OCI-LY7 (cell line): ENCODE results near the gene CCDC117. TPM values are rescaled to one million over a fixed set of nuclear protein-coding genes. Genes with fewer than 3 reads are reported as not detected.
"Not testable (repeated sequence)": the region's sequence is repeated elsewhere in the genome, so short reads cannot be mapped to it uniquely, and the experiment has no call there.

Source experiments
- BruUV-seq: library from RNA; stranded (reverse); fragments of 400-500 nt; replicated peaks from 2 replicates; lab custom pipeline; 2021; lab: Mats Ljungman, UMichigan
- CTCF ChIA-PET: fragments of 300-600 bp; sonication (Branson Sonifier 250); formaldehyde crosslinking; loops from one replicate; lab custom pipeline; 2022; ENCODE audit warnings: antibody characterized with exemption; ENCODE audit not compliant: unreplicated experiment; lab: Charles Lee
- POLR2A ChIA-PET: fragments of 300-600 bp; sonication (Branson Sonifier 250); formaldehyde crosslinking; loops from one replicate; lab custom pipeline; 2022; ENCODE audit warnings: antibody characterized with exemption; lab: Charles Lee
- DNase-seq: peaks from one replicate; pipeline ENCODE4 v3.0.0-alpha.2; 2015; ENCODE audit warnings: low spot score
- H2AFZ ChIP-seq: fragments of 200-600 bp; sonication (generic), shearing (Covaris generic); 2 replicates; pipeline ENCODE4 v1.6.1; 2014; ENCODE audit warnings: mild to moderate bottlenecking, antibody characterized with exemption, low read length, moderate library complexity
- H3K27ac ChIP-seq: fragments of 200-600 bp; sonication (generic); 2 replicates; pipeline ENCODE4 v1.5.1; 2014; ENCODE audit warnings: mixed run types, low read depth, mild to moderate bottlenecking, moderate library complexity, low read length, inconsistent platforms; ENCODE audit not compliant: poor library complexity, severe bottlenecking
- H3K36me3 ChIP-seq: fragments of 200-600 bp; sonication (generic); 2 replicates; pipeline ENCODE4 v1.6.1; 2014; ENCODE audit warnings: mild to moderate bottlenecking, antibody characterized with exemption, low read length, moderate library complexity, mixed read lengths; ENCODE audit not compliant: insufficient read depth
- H3K4me1 ChIP-seq: fragments of 200-600 bp; sonication (generic); 2 replicates; pipeline ENCODE4 v1.5.1; 2014; ENCODE audit warnings: mild to moderate bottlenecking, low read length; ENCODE audit not compliant: insufficient read depth, poor library complexity, severe bottlenecking
- H3K4me2 ChIP-seq: fragments of 200-600 bp; sonication (generic); 2 replicates; pipeline ENCODE4 v1.6.1; 2014; ENCODE audit warnings: mild to moderate bottlenecking, low read length
- H3K4me3 ChIP-seq: fragments of 200-600 bp; sonication (generic); 2 replicates; pipeline ENCODE4 v1.5.1; 2014; ENCODE audit warnings: mild to moderate bottlenecking, low read depth, low read length; ENCODE audit not compliant: poor library complexity, severe bottlenecking
- H3K79me2 ChIP-seq: fragments of 200-600 bp; sonication (generic); 2 replicates; pipeline ENCODE4 v1.6.1; 2016; ENCODE audit warnings: low read depth, mild to moderate bottlenecking, low read length, moderate library complexity, mixed read lengths; ENCODE audit not compliant: insufficient read depth
- H3K9me2 ChIP-seq: fragments of 200-600 bp; sonication (generic); 2 replicates; pipeline ENCODE4 v1.6.1; 2016; ENCODE audit warnings: mild to moderate bottlenecking, low read length, mixed read lengths; ENCODE audit not compliant: insufficient read depth
- H3K9me3 ChIP-seq: fragments of 200-600 bp; sonication (generic); 2 replicates; pipeline ENCODE4 v1.6.1; 2014; ENCODE audit warnings: mild to moderate bottlenecking, mixed run types, low read length, mixed read lengths
- H4K20me1 ChIP-seq: fragments of 200-600 bp; sonication (generic); 2 replicates; pipeline ENCODE4 v1.6.1; 2014; ENCODE audit warnings: mild to moderate bottlenecking, antibody characterized with exemption, low read length, moderate library complexity, mixed read lengths; ENCODE audit not compliant: insufficient read depth
- EZH2phosphoT487 ChIP-seq: fragments of 200-600 bp; sonication (generic); IDR thresholded peaks from 2 replicates; pipeline ENCODE4 v1.6.1; 2018; ENCODE audit warnings: low read depth, borderline replicate concordance, mild to moderate bottlenecking, mixed run types, antibody characterized with exemption, low read length, moderate library complexity, mixed read lengths
- intact Hi-C: fragments of 100-400 bp; cut with micrococcal nuclease; formaldehyde crosslinking; loops from one replicate; pipeline ENCODE4 v1.10.0; 2022; ENCODE audit not compliant: unreplicated experiment
- total RNA-seq, 2 experiments: library from RNA; depleted of rRNA in 1 of 2; stranded (reverse); fragments of >200 nt in 1 of 2; shearing (Covaris generic) in 1 of 2; gene quantifications; 2 replicates each; pipeline ENCODE4 v1.2.3, GENCODE V29; 2014 to 2022
- TF ChIP-seq, protein P1 (sequence below): fragments of 200-600 bp; sonication (generic); conservative IDR thresholded peaks from 2 replicates; pipeline ENCODE4 v1.5.1; 2014; ENCODE audit warnings: mild to moderate bottlenecking, antibody characterized with exemption, low read length, moderate library complexity, mixed read lengths

The CCDC117 gene
- total RNA-seq, 2 experiments from 2014 or later = 21.4 to 34.1 TPM

DNA sequence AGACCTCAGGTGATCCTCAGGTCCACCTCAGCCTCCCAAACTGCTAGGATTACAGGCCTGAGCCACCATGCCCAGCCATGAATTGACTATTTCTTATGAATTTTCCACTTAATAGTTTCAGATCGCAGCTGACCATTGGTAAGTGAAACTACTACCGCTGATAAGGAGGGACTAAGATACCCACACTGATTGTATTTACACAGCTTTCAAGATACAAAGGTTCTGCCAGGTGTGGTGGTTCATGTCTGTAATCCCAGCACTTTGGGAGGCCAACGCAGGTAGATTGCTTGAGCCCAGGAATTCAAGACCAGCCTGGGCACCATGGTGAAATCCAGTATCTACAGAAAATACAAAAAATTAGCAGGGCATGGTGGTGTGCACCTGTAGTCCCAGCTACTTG, 34.8 kb upstream of the CCDC117 start:
- no peak for DNase-seq
- BruUV-seq = no TSS peak
- Histone ChIP-seq H3K9me2 (no peaks in the 10 kb centered on the region), H3K4me2 (no peak overlapping the region), H3K27ac (no peak overlapping the region), H3K4me3 (no peak overlapping the region), H4K20me1 (peaks cover 4% of the 10 kb centered on the region), H2AFZ (no peak overlapping the region), H3K79me2 (peaks cover 68% of the 10 kb centered on the region), H3K9me3 (no peaks in the 10 kb centered on the region), H3K4me1 (peaks cover 12% of the 10 kb centered on the region), H3K36me3 (peaks cover 45% of the 10 kb centered on the region)
- POLR2A ChIA-PET = no interaction called here
- intact Hi-C loops = no loop called here
- CTCF ChIA-PET = no interaction called here
- TF ChIP-seq EZH2phosphoT487 = no peak
- TF ChIP-seq, protein P1, sequence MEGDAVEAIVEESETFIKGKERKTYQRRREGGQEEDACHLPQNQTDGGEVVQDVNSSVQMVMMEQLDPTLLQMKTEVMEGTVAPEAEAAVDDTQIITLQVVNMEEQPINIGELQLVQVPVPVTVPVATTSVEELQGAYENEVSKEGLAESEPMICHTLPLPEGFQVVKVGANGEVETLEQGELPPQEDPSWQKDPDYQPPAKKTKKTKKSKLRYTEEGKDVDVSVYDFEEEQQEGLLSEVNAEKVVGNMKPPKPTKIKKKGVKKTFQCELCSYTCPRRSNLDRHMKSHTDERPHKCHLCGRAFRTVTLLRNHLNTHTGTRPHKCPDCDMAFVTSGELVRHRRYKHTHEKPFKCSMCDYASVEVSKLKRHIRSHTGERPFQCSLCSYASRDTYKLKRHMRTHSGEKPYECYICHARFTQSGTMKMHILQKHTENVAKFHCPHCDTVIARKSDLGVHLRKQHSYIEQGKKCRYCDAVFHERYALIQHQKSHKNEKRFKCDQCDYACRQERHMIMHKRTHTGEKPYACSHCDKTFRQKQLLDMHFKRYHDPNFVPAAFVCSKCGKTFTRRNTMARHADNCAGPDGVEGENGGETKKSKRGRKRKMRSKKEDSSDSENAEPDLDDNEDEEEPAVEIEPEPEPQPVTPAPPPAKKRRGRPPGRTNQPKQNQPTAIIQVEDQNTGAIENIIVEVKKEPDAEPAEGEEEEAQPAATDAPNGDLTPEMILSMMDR = no peak

DNA sequence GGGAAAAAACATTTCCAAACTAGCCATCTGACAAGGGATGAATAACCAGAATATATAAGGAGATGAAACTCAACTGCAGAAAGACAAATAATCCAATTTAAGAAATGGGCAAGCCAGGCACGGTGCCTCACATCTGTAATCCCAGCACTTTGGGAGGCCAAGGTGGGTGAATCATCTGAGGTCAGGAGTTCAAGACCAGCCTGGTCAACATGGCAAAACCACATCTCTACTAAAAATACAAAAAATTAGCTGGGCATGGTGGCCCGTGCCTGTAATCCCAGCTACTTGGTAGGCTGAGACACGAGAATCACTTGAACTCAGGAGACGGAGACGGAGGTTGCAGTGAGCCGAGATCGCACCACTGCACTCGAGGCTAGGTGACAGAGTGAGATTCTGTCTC, 33.6 kb upstream of the CCDC117 start:
- CTCF ChIA-PET, DNase-seq, H3K9me2 ChIP-seq, intact Hi-C loops, POLR2A ChIA-PET, H3K9me3 ChIP-seq, BruUV-seq, H2AFZ ChIP-seq, H3K4me2 ChIP-seq, H3K4me3 ChIP-seq, H4K20me1 ChIP-seq, H3K27ac ChIP-seq: not testable (repeated sequence)
- Histone ChIP-seq H3K4me1 (peaks cover 21% of the 10 kb centered on the region), H3K36me3 (peaks cover 37% of the 10 kb centered on the region), H3K79me2 (peaks cover 76% of the 10 kb centered on the region)

GRCh38 chr22:28741200-28741784, 31.2 kb upstream of the CCDC117 start:
- peak overlapping the region; percentile 78 for H3K4me3 ChIP-seq
- ChIA-PET POLR2A (interaction anchor here (0.7 to 1.1 kb wide), 3 partner anchors 19 to 50 kb away, joined by 3 to 9 read pairs (median 6); no protein-coding TSS in a partner anchor), CTCF (no interaction called here)
- peak overlapping the region; percentile 71; the same call in 1 of the 2 replicates for H2AFZ ChIP-seq
- intact Hi-C loops = loop anchor here (2.0 to 10.0 kb wide), 2 partner anchors 82 to 524 kb away; partner anchors contain the start of genes EWSR1 and RHBDD3
- no peaks in the 10 kb centered on the region for H3K9me2 ChIP-seq
- H3K4me1 ChIP-seq = peaks cover 21% of the 10 kb centered on the region
- H3K4me2 ChIP-seq = peak overlapping the region; percentile 83
- H3K79me2 ChIP-seq = peaks cover 59% of the 10 kb centered on the region
- BruUV-seq = TSS peak; percentile 87
- no peak for DNase-seq
- peaks cover 46% of the 10 kb centered on the region for H3K36me3 ChIP-seq
- no peak for TF ChIP-seq EZH2phosphoT487
- TF ChIP-seq, protein P1 = no peak; the same call in 1 of the 2 replicates
- peak overlapping the region; percentile 83 for H3K27ac ChIP-seq
- H3K9me3 ChIP-seq = no peaks in the 10 kb centered on the region
- no peaks in the 10 kb centered on the region; the same call in 1 of the 2 replicates for H4K20me1 ChIP-seq
